ENCODE data around the gene BASP1.
"Not testable (repeated sequence)": the region's sequence is repeated elsewhere in the genome, so short reads cannot be mapped to it uniquely, and the experiment has no call there.

BASP1 gene

DNA sequence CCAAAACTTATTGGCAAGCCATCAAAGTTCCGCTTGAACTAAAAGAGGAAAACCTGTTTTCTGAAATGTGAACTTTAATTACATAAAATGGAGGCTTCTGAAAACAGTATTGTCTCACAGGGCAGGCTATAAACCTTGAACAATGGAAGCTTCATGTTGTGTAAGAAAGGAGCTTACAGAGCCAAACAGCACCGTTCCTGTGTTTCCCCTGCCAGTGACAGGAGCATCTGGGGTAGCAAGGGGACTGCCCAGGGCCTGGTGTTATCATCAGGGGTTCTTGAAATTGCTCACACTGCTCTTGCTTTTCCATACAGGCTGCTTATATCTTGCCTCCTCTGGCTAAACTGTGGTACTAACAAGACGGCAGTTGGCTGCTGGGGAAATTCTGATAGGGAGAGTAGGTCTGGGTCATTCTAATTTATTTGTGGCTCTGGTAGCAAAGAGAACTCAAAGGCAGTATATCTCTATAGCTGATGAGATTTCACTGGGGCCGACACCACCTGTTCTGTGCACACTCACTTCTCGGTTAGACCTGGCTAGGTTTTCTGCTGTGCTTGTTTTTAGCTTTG is 40.4 kb downstream of the BASP1 start:
- DNase-seq: no peak

DNA sequence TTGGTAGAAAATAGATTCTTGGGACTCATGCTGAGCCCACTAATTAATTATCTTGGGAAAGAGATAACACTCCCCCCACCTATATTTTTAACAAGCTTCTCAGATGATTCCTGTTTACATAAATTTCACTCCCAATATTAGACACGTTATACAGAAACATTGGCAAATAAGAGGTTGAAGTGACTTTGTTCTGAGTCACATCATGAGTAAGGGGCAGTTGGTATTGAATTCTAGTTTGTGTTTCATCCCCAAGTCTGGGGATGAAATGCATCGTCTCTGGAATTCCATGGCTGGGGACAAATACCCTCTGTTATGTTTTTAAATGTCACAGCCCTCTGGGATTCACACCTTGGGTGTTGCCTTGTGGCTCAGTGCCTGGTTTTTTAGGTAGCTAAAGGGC is 41.0 kb downstream of the BASP1 start:
- DNase-seq: no peak

DNA sequence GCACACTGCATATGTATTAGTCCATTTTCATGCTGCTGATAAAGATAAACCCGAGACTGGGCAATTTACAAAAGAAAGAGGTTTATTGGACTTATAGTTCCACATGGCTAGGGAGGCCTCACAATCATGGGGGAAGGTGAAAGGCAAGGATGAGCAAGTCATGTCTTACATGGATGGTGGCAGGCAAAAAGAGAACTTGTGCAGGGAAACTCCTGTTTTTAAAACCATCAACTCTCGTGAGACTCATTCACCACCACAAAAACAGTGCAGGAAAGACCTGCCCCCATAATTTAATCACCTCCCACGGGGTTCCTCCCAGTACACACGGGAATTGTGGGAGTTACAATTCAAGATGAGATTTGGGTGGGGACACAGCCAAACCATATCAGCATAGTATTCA is 41.6 kb downstream of the BASP1 start:
- DNase-seq: not testable (repeated sequence)

DNA sequence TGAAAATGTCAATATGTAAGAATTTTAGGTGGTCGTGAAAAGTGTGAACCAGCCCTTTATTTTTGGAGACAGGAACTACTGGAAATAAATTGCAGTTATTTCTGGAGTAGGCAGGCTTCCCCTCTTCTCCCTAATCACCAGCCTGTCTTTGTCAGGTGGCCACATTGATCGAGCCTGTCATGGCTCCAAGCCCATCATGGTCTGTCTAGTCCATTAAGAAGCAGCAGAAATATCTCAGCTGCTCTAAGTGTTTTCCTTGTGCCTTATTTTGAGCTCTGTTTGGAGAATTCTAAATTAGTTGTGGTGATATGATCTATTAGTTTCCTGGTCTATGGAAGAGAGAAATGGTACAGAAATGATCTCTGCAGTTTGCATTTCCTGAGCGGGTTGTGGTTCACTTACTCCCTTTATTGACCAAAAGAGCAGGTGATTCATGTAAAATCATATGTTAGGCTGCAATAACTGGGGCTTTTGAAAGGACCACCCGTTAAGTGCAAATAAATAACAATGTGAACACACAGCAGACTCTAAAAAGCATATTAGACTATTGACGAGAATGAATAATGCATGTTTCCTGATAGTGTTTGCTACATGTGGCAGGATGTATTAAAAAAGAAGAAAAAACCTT is 42.3 kb downstream of the BASP1 start:
- DNase-seq: no peak

DNA sequence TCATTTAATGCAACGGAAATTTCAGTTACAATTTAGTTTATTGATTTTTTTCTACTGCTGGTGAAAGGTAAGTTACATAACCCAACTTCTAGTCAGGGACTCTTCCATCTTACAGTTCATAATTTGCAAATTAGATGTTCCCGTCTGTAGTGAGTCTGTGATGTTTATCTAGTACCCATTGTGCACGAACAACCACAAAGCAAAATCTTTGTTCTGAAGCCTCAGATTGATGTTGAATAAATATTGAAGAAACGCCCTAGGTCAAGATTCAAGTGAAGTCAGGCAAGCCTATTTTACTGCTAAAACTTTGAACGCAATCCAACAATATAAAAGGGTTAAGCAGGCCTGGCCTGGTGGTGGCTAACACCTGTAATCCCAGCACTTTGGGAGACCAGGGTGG is 43.1 kb downstream of the BASP1 start:
- DNase-seq: no peak

DNA sequence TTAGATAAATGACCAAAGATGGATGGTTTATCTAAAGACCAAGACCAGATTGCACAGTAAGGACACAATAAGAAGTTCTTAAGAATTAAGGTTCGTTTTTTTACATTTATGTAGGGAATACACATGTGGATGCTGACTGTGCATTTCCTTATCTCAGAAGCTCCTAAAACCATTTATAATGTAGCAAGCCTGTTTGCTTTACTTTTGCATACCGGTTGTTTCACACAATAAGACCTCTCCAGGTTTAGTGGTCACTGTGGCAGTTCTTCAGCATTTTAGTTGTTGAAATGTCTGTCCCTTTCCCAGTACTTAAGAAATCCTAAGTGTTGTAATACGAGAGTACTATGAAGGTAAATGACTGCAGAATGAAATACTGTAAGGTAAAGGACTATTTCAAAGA is 43.6 kb downstream of the BASP1 start:
- DNase-seq: no peak

DNA sequence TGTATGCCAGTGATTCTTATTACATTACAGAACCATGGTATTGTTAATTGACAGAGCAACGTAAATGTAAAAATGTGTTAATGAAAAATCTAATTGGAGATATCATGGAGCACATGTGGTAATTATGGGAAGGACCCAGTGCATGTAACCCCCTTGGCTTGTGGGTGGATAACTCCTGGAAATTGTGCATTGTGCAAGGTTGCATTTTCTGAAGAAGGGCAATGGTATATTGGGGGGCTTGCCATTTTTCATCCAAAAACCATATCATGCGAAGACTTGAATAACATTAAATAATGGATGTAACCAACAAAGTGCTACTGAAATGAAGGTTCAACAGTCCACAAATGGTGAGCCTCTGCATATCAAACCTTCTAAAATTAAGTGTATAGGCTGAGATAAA is 47.6 kb downstream of the BASP1 start:
- DNase-seq: no peak

DNA sequence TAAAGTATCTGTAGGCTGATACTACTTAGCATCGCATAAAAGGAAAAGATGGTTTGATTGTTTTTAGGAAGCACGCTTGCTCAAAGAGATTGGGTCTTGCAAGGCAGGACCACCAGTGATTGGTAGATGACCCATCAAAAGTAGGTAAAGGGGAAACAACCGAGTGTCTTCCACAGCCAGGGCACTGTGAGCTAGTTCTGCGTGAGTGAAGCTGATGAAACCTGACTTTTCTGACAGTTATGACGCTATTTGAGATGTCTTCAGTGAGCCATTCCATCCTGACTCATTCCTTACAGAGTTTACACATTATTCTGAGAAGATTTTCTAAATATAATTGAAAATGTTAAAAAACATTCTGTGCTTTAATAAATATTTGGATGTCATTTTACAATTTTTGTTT is 49.7 kb downstream of the BASP1 start:
- no peak for DNase-seq

DNA sequence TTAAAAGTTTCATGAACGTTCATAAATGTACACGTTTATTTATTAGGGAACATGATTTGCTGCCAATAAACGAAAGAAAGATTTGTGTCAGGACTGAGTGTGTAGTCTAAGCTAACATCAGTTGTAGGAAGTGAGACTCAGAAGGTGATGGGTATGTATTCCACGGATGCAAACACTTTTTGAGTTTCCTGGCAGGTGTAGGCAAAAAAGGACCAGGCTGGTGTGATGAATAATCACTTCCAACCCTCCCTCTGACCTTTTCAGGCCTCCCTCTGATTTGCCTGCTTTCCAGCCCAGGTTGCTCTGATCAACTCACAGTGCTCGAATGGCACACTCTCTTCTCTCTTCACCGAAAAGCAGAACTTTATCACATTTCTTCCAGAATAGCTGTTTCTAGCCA is 51.8 kb downstream of the BASP1 start:
- no peak for DNase-seq

DNA sequence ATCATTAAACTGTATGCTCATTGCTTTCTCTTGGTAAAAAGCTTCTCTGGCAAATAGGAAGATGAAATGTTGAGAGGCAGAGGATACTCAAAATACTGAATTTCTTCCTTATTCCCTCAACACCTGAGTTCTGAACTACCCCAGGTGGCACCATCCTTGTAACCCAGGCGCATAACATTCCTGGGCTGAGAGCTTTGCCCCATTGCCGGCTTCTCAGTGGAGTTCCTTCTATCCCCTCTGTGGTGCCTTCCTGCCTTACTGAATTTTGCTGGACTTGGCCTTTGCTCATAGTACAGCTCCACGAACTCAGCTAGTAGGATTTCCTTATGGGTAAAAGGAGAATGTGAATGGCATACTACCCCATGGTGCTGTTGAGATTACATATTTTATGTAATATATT is 54.7 kb downstream of the BASP1 start:
- no peak for DNase-seq

DNA sequence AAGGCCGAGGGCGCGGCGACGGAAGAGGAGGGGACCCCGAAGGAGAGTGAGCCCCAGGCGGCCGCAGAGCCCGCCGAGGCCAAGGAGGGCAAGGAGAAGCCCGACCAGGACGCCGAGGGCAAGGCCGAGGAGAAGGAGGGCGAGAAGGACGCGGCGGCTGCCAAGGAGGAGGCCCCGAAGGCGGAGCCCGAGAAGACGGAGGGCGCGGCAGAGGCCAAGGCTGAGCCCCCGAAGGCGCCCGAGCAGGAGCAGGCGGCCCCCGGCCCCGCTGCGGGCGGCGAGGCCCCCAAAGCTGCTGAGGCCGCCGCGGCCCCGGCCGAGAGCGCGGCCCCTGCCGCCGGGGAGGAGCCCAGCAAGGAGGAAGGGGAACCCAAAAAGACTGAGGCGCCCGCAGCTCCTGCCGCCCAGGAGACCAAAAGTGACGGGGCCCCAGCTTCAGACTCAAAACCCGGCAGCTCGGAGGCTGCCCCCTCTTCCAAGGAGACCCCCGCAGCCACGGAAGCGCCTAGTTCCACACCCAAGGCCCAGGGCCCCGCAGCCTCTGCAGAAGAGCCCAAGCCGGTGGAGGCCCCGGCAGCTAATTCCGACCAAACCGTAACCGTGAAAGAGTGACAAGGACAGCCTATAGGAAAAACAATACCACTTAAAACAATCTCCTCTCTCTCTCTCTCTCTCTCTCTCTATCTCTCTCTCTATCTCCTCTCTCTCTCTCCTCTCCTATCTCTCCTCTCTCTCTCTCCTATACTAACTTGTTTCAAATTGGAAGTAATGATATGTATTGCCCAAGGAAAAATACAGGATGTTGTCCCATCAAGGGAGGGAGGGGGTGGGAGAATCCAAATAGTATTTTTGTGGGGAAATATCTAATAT is 58.1 kb downstream of the BASP1 start:
- DNase-seq: no peak

DNA sequence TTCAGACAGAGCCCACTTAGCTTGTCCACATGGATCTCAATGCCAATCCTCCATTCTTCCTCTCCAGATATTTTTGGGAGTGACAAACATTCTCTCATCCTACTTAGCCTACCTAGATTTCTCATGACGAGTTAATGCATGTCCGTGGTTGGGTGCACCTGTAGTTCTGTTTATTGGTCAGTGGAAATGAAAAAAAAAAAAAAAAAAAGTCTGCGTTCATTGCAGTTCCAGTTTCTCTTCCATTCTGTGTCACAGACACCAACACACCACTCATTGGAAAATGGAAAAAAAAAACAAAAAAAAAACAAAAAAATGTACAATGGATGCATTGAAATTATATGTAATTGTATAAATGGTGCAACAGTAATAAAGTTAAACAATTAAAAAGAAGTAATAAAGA is 59.0 kb downstream of the BASP1 start:
- DNase-seq: no peak

DNA sequence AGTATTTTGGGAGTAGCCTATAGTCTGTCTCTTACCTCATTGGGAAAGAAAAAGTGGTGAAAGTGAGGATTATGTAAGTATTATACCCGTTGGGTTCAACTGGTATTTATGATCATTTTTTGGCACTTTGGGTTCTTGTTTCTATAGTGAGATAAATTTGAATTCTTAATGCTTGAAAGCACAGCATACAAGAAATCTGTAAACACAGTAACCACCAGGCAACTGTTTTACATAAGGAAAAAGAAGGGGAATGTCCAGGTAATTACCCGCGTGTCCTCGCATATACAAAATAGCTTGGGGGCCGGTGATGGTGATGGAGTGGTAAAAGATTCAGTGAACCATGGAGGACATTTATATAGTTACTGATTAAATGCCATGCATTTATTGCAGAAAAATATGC is 60.5 kb downstream of the BASP1 start:
- no peak for DNase-seq

DNA sequence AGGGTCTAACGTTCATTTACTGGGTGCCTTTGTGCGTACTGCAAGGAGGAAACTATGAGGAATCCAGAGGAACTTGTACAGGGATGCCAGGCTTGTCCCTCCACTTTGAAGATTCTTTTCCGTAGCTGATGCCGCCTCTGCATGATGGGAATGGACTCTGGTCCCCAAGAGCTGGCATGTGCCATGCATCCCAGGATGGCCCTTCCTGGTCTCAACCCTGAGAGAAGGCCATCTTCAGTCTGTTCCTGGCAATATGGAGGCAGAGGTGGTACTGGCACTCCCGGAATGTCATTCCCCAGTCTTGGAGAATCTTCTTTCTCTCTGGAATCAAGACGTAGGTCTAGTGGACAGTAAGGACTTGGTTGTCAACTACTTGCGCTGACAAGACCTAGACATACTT is 61.5 kb downstream of the BASP1 start:
- DNase-seq: no peak

DNA sequence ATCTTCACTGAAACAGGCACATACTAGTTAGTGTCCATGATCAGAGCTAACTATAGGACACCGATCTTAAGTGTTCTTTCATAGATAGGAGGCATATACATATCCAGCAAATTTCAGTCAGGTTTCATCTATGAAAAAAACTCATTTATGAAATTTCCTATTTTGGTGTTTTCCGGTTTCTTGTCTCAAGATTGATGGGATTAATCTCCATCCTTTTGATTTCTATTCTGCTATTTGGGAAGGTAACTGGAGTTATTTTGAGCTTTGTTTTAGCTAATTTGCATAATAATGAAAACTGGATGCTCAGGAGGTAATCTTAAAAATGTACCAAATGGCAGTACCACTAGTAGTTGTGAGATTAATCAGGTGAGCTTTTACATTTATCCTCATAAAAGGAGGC is 62.1 kb downstream of the BASP1 start:
- DNase-seq: no peak

DNA sequence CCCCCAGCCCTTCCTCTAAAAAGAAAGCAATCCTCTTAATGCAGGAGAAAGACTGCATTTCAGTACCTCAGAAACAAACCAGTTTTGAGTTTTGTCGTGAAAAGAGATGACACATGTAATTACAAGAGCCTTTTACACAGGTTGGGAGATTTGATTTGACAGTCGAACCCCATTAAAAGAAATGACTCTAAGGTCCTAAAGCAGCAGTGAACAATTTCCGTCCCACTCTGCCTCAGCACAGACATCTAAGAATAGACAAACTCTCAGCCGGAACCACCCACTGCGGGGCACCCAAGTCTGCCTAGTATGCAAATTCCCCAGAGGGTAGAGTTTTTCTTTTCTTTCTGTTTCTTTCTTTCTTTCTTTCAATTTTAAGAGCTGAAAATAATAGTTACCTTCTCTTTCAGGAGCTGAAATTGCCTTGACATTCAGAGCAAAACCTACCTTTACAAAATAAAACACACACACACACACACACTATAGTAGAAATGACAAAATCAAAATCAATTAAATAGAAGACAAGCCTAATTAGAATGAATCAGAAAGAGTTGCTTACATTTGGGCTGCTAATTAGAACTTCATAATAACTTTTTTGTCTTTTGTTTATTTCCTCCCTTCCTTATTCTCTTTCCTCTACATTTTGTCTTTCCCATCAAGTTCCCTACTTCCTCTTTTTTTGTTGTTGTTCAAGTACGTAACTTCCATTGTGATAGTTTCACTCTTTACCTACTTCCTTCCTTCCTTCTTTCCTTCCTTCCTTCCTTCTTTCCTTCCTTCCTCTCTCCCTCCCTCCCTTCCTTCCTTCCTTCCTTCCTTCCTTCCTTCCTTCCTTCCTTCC is 65.1 kb downstream of the BASP1 start:
- no peak for DNase-seq

DNA sequence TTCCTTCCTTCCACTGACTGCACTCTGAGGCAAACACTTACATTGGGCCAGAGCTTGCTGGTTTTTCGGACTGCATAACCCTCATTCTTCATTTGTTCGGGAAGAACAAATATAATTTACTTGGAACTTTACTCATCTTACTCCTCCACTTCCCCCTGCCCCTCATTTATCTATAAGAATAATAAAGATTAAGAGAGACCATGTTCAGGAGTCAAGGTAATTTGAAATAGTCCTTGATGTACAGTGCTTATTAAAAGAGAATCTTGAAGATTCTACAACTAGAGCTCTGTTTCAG is 65.6 kb downstream of the BASP1 start:
- DNase-seq: no peak

DNA sequence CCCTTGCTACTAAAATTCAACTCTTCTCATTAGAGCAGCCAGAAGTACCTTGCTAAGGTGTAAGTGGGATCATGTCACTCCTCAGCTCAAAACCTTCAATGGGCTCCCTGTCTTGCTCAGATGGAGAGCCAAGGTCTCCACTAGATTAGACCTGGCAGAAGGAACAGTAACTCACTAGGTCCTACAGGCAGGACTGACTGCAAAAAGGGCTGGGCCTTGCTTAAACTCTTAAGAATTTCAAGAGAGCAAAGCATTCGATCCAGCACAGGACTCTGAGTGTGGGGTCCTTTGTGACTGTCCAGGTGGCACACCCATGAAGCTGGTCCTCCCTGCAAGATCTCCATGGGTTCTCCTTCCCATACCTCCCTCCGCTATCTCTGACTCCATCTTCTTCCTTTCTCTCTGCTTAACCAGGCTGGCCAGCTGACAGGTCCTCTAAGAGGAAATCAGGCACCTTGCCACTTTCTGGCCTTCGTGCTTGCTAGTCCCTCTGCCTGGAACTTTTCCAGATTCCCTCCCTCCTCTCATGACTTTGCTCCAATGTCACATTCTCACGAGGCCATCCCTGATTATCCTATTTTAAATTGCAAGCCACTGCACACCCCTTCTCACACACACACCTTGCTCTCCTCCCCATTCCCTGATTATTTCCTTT is 70.2 kb downstream of the BASP1 start:
- no peak for DNase-seq

DNA sequence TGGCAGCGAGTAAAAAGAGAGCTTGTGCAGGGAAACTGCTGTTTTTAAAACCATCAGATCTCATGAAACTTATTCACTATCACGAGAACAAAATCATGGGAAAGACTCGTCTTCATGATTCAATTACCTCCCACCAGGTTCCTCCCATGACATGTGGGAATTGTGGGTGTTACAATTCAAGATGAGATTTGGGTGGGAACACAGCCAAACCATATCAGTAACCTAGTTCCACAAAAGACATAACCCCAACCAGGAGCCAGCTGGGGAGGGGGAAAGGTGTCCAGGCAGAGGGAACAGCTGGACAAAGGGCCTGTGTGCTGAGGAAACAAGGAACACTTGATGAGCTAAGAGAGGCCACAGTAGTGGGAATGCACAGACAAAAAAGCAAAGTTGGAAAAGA is 71.1 kb downstream of the BASP1 start:
- no peak for DNase-seq

DNA sequence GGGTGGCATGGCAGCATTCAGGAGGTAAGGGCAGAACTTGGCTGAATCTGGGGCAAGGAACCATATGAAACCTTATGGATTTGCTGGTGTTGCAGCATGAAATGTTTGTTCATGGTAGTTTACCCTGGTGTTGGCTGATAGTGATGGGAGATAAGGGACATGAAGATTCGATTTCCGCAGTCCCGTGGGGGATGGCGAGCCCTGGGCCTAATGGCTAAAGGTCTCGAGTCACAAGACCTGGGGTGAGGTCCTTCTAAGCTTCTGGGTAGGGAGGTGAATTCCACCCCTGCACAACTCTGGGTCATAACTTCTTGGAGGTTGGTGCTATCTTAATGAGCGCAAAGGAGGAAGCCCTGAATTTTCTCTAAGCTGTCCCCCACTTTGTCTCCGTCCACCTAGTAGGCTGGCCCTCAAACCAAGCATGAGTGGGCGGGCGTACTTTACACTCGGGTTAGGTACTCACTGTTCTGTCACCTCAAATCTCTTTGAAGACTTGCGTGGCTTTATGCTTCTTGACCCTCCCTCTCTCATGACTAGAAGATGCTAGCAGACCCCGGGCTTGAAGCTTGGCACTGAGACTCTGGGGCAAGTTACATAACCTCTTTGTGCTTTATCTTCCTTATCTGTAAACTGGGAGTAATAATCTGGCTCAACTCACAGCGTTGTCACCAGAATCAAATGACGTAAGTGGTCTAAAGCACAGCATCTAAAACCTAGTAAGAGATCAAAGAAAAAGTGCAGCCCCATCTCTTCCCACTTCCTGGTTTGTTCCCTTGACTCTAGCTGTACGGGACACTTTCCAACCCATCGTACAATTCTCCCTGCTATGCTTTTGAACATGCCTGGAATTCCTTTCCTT is 72.5 kb downstream of the BASP1 start:
- DNase-seq: no peak

DNA sequence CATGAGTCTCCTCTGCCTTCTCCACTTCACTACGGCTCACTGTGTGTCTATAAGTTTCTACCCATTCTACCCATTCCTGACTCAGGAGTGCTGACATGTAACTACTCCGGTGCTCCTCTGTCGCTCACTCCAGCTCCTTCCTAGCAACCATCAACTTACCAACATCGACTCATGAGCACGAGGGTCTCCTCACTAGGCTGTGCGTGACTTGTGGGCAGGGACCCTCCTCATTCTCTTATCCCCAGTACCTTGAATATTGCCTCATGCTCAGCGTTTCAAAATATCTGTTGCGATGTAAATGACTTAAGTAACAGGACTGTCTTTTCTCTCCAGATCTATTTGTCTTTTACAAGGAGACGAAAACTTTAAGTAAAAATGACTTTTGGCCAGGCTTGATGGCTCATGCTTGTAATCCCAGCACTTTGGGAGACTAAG is 73.1 kb downstream of the BASP1 start:
- no peak for DNase-seq

DNA sequence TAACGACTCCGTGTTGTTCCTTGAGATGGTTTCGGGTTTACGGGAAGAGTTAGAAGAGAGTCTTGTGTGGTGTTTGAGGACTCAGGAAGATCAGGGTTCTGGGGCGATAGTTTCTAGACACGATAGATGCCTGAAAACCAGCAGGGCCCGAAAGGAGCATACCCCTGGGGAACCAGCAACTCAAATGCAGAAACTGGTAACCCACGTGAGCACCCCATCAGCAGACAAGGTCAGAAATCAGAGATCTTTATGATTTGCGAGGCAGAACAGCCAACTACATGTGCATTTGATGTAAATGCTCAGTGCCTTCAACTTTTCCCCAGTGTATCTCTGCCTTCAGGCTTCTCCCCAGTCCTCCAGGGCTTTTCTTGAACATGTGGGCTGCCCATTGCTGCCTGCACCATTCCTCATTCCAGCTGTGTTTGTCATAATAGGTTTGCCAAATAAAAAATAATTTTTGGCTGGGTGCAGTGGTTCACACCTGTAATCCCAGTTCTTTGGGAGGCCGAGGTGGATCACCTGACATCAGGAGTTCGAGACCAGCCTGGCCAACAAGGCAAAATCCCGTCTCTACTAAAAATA is 75.1 kb downstream of the BASP1 start:
- DNase-seq: no peak

All from femur (tissue), 1 donor.